ENCODE measurements around the gene MPZL2.

Gene MPZL2

GRCh38 chr11:118283037-118283636 is 19.0 kb upstream of the MPZL2 start:
- TF ChIP-seq POLR2AphosphoS5 (IDR thresholded peaks at IDR 0.05; ENCODE audit: low read depth, low read length) (no peak), TAF1 (IDR thresholded peaks at IDR 0.05; ENCODE audit: borderline replicate concordance, insufficient read depth, low read length) (no peak), SIN3A (IDR thresholded peaks at IDR 0.05; ENCODE audit: borderline replicate concordance, insufficient read depth, low read length) (no peak), FOXP2 (optimal IDR thresholded peaks at IDR 0.05; ENCODE audit: borderline replicate concordance, extremely low read depth, extremely low read length, insufficient read depth) (no peak), REST (IDR thresholded peaks at IDR 0.05; ENCODE audit: insufficient read depth in 1 of 2, low read depth in 2 of 2, low read length in 2 of 2) (no peak)

GRCh38 chr11:118282606-118283005 is 18.5 kb upstream of the MPZL2 start:
- TF ChIP-seq SIN3A (IDR thresholded peaks at IDR 0.05; ENCODE audit: borderline replicate concordance, insufficient read depth, low read length) (no peak), POLR2AphosphoS5 (IDR thresholded peaks at IDR 0.05; ENCODE audit: low read depth, low read length) (no peak), FOXP2 (optimal IDR thresholded peaks at IDR 0.05; ENCODE audit: borderline replicate concordance, extremely low read depth, extremely low read length, insufficient read depth) (no peak), REST (IDR thresholded peaks at IDR 0.05; ENCODE audit: insufficient read depth in 1 of 2, low read depth in 2 of 2, low read length in 2 of 2) (no peak), TAF1 (IDR thresholded peaks at IDR 0.05; ENCODE audit: borderline replicate concordance, insufficient read depth, low read length) (no peak)

GRCh38 chr11:118281284-118281683 is 17.2 kb upstream of the MPZL2 start:
- TF ChIP-seq FOXP2 (optimal IDR thresholded peaks at IDR 0.05; ENCODE audit: borderline replicate concordance, extremely low read depth, extremely low read length, insufficient read depth) (no peak), TAF1 (IDR thresholded peaks at IDR 0.05; ENCODE audit: borderline replicate concordance, insufficient read depth, low read length) (no peak), POLR2AphosphoS5 (IDR thresholded peaks at IDR 0.05; ENCODE audit: low read depth, low read length) (no peak), REST (IDR thresholded peaks at IDR 0.05; ENCODE audit: insufficient read depth in 1 of 2, low read depth in 2 of 2, low read length in 2 of 2) (no peak), SIN3A (IDR thresholded peaks at IDR 0.05; ENCODE audit: borderline replicate concordance, insufficient read depth, low read length) (no peak)

- TF ChIP-seq REST (IDR thresholded peaks at IDR 0.05; ENCODE audit: insufficient read depth in 1 of 2, low read depth in 2 of 2, low read length in 2 of 2) (no peak), POLR2AphosphoS5 (IDR thresholded peaks at IDR 0.05; ENCODE audit: low read depth, low read length) (no peak), SIN3A (IDR thresholded peaks at IDR 0.05; ENCODE audit: borderline replicate concordance, insufficient read depth, low read length) (no peak), TAF1 (IDR thresholded peaks at IDR 0.05; ENCODE audit: borderline replicate concordance, insufficient read depth, low read length) (no peak), FOXP2 (optimal IDR thresholded peaks at IDR 0.05; ENCODE audit: borderline replicate concordance, extremely low read depth, extremely low read length, insufficient read depth) (no peak)
These were observed 13.2 kb upstream of the MPZL2 start for GRCh38 chr11:118277312-118277711.
